ENCODE measurements around the gene TMEM40.

Gene TMEM40

GRCh38 chr3:12775226-12775625 is 16.2 kb upstream of the TMEM40 start:
- no peak for DNase-seq

DNA sequence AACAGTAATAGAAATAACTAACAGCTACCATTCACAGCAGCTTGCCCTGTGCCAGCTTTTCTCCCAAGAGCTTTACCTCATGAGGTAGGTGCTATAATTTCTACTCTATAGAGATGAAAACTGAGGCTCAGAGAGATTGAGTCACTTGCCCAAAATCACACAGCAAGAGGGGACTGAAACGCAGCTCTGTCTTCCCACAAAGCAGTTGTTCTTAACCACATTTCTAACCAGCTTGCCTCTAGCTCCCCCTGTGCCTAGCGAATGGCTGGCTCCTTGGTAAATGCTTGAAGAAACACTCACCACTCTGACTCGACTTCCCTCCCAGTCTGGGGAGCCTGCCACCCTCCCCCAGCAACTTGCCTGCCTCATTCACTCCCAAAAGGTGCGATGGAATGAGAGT is 15.6 kb upstream of the TMEM40 start:
- no peak for DNase-seq

DNA sequence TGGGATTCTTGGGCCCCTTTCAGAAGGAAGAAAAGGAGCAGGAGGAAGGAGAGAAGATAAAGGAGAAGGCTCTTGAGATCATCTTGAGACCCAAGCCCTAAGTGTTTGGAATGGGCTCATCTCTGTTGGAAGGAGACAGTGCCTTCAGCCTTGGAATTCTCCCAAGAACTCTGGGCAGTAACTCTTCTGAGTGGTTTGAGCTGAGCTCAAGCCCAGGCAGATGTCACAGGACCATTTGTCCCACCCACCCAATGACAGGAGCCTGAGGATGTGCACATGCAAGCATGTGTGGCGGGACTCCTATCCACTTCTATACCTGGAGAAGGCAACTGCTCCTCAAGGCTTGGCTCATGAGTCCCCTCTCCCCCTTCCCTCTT is 14.6 kb upstream of the TMEM40 start:
- no peak for DNase-seq

DNA sequence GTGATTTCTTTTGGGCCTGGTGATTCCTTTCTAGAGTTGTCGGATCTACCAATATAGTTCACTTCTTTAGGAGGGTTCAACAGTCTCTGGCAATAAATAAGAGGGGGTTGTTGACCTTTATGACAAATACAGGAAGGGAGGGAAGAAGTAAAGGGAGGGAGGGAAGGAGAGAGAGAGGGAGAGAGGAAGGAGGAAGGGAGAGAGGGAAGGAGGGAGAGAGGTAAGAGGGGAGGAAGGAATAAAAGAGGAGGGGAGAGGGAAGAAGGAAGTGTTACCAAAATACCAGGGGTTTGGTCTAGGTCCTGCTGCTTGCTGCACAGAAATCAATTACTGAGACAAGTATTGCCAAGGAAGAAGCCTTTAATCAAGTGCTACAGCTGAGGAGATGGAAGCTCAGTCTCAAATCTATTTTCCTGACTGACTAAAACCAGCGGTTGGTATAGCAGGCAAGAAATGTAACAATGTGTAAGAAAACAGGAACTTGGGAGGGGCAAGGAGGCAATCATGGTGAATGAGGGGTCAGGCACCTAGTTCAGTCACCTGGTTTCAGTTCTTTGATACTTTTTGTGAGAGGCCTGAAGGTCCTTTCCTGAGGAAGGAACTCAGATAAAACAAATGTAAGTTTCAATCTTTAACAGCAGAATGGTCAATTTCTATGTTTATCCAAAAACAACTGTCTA is 14.1 kb upstream of the TMEM40 start:
- no peak for DNase-seq

GRCh38 chr3:12772462-12772861 is 13.4 kb upstream of the TMEM40 start:
- DNase-seq = no peak

DNA sequence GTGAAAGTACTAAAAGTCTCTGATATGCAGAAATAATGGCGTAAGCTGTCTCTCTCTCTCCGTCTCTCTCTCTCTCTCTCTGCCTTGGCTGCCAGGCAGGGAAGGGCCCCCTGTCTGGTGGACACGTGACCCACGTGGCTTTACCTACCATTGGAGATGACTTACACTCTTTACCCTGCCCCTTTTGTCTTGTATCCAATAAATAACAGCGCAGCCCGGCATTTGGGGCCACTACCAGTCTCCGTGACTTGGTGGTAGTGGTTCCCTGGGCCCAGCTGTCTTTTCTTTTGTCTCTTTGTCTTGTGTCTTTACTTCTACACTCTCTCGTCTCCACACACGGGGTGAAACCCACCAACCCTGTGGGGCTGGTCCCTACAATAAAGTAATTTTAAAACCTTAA is 12.2 kb upstream of the TMEM40 start:
- DNase-seq = no peak

- no peak for DNase-seq
Observed at GRCh38 chr3:12769761-12770160, 10.7 kb upstream of the TMEM40 start.

- DNase-seq = no peak
Observed at GRCh38 chr3:12768579-12769527, 9.8 kb upstream of the TMEM40 start.

DNA sequence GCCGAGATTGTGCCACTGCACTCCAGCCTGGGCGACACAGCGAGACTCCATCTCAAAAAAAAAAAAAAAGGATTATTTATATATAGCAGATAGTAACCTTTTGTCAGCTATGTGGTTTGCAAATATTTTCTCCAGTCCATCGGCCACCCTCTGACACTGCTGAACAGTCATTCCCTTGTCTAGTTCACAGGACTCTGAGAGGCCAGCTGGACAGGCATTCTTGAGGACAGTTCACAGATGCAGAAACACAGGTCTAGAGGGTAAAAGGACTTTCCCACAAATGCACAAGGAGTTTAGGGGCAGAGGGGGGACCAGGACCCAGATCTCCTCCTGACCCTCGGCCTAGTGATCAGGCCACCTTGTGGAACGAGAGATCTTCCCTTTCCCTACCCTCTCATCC is 7.5 kb upstream of the TMEM40 start:
- DNase-seq = no peak

- no peak for DNase-seq
Observed at GRCh38 chr3:12764171-12764776, 5.2 kb upstream of the TMEM40 start.

DNA sequence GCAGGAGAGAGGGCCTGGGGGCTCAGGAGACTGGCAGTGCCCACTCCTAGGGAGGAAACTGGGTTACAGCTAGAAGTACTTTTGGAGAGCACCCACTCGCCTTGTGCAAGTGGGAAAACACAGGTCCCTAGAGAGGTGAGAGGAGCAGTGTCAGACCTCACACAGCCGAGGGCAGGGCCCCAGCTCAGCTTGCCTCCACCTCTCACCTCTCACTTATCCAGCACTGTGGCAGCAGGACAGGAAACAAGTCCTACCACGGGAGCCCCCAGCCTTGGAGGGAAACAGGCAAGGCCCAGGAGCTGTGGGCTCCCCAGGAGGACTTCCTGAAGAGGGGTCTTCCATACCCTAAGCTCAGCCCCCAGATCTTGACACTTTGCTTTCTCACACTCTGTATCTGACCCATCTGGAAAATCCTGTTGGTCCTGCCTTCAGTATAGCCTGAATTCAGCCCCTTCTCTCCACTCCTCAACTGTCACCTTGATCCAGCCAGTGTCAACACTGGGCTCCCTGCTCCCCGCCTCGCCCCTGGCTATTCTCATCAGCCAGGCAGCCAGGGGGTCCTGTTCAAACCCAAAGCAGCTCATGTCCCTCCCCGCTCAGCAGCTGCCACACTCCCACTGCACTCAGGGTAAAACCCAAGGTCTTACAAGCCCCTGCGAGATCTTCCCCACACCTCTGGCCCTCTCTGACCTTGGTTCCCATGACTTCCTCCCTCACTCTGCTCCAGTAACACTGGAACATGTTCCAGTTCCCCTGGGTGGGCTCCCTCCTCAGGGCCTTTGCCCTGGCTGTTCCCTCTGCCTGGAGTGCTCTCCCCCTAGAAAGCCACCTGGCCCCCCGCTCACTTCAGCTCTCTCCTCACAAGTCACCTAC is 870 bp upstream of the TMEM40 start:
- no peak for DNase-seq

- no peak for DNase-seq
Observed at GRCh38 chr3:12758025-12758781, 856 bp downstream of the TMEM40 start.

- DNase-seq = no peak
Observed at GRCh38 chr3:12756635-12757034, 2.4 kb downstream of the TMEM40 start.

GRCh38 chr3:12756175-12756574 is 2.9 kb downstream of the TMEM40 start:
- DNase-seq = no peak

- no peak for DNase-seq
Observed at GRCh38 chr3:12755754-12756153, 3.3 kb downstream of the TMEM40 start.

DNA sequence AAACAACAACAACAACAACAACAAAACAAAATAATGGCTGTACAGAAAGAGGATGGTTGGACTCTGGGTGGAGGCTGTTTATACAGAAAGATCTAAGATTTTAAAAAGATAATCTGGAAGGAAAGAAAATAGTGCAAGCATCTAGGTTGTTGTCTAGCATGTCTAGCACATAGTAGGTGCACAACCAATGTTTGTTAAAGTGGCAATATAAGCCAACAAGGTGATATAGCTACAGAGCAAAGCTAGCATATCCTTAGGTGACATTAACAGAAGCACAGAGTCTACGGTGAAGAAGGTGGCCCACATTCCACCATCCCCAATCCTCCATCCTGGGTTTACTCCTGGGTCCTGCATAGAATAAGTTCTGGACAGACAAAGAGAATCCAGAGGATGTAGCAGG is 4.7 kb downstream of the TMEM40 start:
- DNase-seq = no peak

DNA sequence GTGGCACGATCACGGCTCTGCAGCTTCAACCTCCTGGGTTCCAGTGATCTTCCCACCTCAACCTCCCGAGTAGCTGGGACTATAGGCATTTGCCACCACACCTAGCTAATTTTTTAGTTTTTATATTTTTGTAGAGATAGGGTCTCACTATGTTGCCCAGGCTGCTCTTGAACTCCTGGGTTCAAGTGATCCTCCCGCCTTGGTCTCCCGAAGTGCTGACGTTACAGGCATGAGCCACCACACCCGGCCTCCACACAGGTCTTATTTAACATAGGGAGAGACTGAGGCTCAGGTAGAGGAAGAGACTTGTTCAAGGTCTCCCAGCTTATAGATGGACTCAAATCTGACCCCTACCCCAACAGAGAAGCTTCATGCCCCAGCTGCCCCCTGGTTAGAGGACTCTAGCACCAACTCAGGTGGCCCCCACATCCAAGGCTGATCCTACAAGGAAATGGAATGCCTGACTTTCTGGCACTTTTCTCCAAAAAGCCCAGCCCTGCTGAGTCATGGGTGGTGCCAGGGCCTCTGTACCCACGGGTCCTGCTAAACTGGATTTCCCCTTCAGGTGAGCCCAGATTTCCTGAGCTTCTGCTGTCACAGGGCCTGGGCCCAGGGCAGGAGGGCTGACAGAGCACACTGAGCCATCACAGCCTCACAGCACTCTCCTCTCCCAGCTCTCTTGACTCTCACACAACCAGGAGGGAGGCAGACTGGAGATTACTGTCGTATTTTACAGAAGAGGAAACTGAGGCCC is 5.6 kb downstream of the TMEM40 start:
- DNase-seq = no peak

GRCh38 chr3:12752809-12753208 is 6.2 kb downstream of the TMEM40 start:
- no peak for DNase-seq

DNA sequence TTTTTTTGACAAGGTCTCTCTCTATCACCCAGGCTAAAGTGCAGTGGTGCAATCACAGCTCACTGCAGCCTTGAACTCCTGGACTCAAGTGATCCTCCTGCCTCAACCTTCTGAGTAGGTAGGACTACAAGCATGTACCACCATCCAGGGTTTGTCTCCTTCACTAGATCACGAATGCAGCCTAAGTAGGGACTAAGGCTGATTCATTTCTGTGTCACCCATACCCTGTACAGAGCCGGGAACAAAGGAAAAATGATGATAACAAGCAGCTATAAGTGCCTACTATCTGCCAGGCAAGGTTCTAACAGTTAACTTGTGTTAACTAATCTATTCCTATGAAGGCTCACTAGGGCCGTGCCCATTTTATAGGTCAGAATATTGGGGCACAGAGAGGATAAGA is 7.0 kb downstream of the TMEM40 start:
- no peak for DNase-seq

- DNase-seq = no peak
Observed at GRCh38 chr3:12751571-12751970, 7.5 kb downstream of the TMEM40 start.

DNA sequence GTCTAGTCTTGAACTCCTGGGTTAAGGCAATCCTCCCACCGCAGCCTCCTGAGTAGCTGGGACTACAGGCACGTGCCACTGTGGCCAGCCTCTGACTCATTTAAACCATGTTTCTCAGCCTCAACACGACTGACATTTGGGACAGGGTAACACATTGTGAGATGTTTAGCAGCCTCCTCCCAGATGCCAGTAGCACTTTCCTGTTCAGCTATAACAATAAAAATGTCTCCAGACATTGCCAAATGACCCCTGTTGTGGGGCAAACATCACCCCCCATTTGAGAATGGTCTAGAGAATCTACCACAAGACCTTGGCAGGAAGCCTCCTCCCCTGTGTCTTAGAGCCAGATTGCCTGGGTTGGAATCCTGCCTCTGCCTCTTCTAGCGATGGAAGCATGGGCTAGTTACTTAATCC is 8.4 kb downstream of the TMEM40 start:
- peak; percentile 7 for DNase-seq
